LHCN-M2 (cell line): ENCODE measurements around the gene PSMC5. TPM values are rescaled to one million over a fixed set of nuclear protein-coding genes. Genes with fewer than 3 reads are reported as not detected.

Experiments
- DNase-seq: peaks from one replicate; pipeline ENCODE4 v3.0.0-alpha.2; 2012; ENCODE audit warnings: low read depth
- total RNA-seq: library from RNA; depleted of rRNA; stranded (reverse); fragments of >200 nt; gene quantifications from 2 replicates; pipeline ENCODE4 v1.2.3, GENCODE V29; 2014

PSMC5 gene
- total RNA-seq, 1 experiment from 2014 or later, result 71.6 TPM

DNA sequence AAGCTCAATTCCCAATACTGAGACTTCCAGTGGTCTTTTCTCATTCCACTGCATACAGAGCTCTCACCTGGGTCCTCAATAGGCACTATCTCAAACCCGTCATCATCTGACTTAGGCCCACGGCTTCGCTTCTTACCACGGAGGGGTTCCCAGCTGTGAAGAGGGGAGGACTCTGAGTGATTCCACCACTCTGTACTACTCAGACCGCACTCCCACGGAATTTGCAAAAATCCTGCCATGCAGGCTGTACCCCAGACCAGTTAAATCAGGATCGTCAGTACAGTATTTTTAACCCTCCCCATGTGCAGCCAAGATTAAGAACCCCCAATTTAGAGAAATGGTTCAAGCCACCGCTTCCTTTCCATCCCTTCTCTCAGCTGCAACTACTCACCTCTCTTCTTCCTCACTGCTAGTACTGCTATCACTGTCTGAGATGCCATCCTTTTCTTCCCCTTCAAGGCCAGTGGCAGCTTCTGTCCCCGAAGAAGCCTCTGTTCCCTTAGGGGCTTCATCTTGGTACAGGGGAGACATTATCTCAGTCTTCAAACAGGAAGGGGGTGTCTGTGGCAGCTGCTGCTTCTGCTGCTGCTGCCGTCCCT, 6.2 kb upstream of the PSMC5 start:
- no peak for DNase-seq

DNA sequence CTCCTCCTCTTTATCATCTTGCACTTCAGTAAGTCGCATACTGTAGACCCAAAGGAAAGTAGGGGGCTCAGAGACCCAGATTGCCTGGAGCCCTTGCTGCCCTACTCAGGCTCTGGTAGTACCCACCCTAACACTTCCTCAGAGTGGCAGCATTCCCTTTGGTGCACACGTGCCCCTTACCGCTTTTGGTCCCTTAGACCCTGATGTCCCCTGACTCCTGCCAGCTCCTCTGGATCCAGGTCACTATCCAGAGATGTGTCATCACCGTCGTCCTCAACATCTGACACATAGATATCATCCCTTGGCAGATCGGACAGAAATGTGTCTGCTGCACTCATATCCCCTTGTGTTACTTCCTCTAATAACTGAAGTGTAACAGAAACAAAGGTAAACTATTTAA, 5.4 kb upstream of the PSMC5 start:
- no peak for DNase-seq

DNA sequence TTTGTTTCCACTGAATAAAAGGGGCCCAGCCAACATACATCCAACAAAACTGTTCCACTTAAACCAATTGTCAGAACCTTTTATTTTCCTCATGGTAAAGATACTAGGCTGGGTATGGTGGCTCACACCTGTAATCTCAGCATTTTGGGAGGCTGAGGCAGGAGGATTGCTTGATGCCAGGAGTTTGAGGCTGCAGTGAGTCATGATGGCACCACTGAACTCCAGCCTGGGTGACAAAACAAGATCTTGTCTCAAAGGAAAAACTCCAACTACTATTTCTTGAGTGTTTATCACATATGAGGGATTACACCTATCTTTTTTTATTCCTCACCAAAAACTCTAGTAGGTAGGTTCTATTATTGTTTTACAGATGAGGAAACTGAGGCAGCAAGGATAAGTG, 4.7 kb upstream of the PSMC5 start:
- no peak for DNase-seq

DNA sequence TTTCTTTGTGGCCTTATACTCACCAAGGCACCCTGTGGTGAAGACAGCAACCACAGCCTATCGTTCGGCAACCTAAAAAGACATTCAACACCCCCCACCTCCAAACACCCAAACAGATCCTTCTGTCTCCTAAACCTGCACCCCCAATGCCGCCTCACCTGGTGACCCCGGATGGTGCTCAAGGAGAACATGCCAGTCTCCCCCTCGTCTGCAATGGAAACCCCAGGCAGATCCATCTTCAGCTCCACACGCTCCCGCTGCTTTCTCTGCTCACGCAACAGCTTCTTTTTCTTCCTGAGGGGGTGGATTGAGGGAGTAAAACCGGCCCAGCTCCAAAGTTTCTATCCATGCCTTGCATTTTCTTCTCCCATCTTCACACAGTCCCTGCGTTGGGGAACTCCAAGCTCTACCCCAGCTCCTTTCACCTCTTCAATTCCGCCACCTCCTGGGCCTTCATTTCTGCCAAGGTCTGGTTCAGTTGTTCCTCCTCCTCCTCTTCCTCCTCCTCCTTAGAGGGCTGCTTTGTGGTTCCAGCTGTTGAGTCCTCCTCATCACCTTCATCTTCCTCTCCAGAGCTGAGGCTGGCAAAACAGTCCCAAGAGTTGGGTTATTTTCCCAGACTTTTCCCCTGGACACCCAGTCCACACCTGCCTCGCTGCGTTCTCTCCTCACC, 3.4 kb upstream of the PSMC5 start:
- DNase-seq, result no peak

DNA sequence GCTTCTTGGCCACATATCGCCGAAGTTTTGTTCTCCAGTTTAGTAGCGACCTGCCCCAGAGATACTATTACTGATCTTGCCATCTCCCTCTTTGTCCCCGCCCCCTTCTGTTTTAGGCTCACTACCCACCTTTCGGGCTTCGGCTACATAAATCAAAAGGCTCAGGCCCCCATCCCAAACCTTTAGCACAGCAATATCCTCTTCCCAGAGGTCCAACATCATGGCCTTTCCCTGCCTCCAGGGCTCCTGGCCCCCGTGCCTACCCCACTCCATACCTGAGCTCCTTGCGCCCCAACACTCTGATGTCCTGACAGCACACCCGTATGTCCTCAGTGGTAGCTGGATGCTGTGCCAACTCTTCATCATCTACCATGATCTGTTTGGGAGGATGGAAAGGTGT, 2.9 kb upstream of the PSMC5 start:
- no peak for DNase-seq

DNA sequence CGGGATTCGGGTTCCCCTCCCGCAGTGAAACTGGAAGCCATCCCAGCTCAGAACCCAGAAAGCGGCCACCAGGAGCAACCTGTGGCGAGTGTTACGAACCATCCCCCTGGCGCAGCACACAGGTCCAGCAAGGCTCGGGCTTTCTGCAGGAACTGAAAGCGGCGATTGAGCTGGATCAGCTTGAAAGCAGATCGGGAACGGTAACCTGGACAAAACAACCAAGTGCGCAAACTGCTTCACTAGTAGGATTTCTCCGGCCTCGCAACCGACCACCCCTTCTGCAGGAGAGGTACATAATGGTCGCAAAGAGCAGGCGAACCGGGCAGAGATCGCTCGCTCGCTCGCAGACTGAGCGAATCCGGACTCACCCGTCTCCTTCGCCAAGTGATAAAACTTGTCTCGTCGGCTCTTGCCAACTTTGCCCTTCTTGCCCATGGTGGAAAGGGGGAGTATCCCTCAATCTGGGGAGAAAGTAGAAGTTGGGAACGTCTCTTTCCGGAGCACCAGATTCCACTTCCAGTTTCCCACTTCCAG, 696 bp upstream of the PSMC5 start:
- peak; percentile 15 for DNase-seq

DNA sequence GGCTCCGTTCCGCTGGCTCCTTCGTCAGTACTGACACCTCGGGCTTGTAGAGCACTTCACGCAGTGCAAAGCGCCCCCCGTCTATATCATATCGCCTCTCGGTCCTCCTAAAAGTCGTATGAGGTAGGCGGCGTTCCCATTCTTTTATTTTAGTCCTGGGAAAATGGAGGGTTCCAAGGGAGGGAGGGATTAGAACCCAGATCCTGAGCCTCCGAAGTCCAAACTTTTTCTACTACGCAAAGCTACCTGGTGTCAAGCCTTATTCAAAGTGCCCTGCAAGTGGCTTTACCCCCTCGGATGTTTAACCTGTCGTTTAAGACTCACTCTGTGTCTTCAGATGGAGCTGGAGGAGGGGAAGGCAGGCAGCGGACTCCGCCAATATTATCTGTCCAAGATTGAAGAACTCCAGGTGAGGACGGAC, 580 bp downstream of the PSMC5 start:
- no peak for DNase-seq

DNA sequence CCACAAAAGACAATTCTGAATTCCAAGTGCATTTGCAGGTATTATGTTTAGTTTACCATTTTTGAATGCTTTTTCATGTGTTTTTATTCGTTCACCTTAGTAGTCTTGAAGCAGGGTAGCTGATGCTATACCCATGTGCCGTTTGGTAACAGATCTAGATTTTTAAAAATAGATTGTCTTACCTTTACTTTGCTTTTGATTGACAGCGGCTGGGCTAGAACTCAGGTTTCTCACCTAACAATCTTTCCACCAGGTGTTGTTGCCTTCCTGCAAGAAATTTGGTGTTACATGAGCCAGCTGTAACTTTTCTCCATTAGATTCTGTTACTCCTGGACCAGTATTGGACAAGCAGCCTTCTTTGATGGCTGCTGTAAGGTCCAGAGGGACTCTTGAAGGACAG, 1.7 kb downstream of the PSMC5 start:
- no peak for DNase-seq

DNA sequence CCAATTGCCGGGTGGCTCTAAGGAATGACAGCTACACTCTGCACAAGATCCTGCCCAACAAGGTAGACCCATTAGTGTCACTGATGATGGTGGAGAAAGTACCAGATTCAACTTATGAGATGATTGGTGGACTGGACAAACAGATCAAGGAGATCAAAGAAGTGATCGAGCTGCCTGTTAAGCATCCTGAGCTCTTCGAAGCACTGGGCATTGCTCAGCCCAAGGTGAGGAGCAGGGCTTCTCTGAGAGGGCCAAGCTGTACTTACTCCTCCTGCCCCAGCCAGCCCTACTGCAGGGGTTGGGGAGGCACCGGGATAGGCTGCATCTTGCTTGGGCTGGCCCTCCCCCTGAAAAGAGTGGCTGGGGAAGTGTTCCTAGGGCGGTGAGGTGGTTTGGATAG, 3.0 kb downstream of the PSMC5 start:
- DNase-seq, result no peak

DNA sequence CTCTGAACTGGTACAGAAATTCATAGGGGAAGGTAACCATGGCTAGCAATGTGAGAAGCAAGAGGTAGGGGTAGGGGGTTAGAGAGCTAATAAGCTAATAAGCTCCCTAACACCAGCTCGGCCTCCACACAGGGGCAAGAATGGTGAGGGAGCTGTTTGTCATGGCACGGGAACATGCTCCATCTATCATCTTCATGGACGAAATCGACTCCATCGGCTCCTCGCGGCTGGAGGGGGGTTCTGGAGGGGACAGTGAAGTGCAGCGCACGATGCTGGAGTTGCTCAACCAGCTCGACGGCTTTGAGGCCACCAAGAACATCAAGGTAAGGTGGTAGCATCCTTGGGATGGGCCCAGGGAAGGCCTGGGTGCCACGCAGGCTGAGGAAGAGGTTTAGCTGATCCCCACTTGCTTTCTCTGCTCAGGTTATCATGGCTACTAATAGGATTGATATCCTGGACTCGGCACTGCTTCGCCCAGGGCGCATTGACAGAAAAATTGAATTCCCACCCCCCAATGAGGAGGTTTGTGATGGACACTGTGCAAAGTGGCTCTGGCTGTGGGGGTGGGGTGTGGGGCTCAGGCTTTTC, 3.8 kb downstream of the PSMC5 start:
- DNase-seq, result no peak

DNA sequence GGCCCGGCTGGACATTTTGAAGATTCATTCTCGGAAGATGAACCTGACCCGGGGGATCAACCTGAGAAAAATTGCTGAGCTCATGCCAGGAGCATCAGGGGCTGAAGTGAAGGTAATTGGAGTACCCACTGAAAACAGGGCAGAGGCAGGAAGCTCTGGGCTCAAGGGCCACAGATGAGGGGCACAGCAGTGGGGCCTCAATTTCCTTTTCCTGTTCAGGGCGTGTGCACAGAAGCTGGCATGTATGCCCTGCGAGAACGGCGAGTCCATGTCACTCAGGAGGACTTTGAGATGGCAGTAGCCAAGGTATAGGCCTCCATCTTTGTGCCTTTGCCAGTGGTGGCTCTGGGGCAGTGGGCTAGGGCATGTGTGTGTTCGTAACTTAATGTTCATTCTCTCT, 4.3 kb downstream of the PSMC5 start:
- DNase-seq, result no peak

DNA sequence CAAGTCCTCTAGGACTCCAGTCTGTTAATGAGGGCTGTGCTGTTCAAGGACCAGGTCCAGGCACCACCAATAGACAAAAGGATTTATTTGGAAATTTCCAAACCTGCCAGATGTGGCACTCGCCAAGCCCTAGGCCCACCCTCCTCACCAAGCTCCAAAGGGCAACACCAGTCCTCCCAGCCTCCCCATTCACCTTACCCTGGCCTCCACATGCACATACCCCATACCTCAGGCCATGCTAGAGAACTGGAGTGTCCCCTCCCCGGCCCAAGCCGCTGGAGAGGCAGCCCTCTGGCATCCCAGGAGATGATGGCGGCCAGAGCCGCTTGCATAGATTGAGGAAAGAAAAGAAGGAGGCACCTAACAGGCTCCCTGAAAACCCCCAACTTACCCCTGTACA, 4.8 kb downstream of the PSMC5 start:
- no peak for DNase-seq

DNA sequence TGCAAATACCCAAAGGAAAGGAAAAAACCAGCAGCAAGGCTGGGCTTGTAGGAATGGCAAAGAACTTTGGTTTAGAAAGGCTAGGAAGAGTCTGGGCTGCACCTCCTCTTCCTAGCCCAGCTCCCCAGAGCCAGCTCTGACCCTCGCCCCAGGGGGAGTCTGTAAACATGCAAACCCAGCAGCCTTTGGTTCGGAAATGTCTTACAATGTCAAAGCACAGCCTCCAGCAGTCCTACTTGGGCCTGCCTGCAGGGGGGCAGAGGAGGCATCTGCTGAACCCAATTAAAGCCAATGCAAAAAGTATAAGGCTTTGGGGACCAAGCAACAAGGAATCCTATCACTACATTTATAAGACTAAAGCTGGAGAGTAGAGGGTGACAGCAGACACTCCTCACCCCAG, 5.2 kb downstream of the PSMC5 start:
- no peak for DNase-seq

DNA sequence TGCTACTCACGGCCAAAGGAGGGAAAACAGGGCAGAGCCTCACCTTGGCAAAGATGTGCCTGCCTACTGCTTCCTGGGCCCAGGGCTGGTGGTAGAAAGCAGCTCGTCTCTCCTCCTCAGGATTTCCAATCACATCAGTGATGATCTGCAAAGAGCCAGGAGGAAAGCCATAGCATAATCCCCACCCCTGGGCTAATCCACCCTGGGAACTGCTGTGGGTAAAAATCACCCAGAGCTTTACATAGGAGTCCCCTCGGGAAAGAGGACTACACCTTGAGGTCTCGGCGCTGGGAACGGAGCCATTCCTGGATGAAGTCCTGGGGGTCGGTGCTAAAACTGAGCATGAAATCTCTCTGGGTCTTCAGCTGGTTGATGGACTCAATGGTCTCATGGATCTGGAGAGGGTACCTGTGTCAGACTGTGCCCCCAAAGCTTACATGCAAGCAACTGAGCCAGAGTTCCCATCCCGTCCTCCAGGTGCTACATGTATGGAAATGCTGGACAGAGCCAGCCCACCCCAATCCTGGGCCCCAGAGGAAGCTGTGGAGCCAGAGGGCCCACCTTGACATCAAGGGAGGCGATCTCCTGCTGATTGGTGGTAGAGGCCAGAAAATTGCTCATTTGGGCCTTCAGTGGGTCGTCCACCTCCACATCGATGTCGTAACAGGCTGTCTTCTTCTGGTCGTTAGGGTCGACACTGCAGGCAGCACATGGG, 6.0 kb downstream of the PSMC5 start:
- no peak for DNase-seq

DNA sequence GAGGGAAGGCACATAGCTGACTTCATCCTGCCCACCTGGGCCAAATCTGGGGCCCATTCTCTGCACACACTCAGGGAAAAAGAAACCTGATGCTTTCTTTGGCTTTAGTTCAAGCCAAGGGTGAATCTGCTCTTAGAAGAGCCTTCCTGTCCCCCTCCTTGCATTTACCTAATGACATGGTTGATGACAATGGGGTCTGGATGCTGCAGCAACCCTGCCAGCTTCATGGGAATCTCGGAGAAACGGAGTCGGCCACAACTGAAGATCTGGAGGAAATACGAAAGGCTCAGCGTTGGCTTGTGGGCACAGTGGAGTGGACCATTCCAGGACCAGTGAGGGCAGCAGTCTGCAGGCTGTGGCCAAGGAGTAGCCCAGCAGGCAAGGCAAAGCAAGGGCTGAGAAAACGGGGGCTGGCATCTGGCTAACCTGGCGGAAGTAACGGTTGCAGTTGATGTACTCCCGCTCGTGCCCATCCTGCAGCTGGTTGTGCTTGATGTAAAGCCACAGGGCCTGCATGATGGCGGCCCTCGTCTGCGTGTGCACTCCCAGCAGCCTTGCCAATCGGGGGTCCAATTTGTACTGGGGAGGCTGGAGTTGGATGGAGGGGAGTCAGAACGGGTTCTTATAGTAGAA, 6.6 kb downstream of the PSMC5 start:
- no peak for DNase-seq

DNA sequence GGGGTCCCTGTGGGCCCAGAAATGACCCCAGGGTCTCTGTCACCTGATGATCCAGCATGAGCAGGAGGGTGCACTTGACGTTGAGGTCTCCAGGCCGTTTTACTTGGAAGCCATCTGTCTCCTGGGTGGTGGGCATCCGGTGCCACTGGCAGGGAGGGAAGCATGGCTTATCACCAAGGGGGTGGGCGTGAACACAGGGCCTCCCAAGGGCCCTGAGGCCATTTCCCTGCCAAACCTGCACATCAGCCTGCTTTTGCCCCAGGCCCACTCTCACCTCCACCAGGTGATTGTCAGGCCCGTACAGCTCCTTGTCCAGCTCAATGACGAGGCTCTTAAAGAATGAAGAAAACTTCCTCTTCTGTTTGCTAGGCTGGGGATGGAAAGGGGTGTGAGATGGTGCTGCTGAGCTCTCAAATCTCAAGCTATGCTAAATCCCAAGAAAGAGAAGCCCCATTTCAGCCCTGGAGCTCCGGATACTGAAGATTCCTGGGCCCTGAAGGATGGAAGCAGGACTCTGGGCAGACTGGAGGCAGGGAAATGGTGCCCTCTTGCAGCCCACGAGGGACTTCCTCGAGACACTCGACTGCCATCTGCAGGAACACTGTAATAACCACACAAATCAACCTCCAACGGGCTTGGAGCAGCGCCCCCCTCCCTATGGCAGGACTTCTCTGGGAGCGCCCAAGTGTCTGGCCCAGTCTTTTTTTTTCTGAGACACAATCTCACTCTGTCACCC, 7.4 kb downstream of the PSMC5 start:
- peak; percentile 88 for DNase-seq

DNA sequence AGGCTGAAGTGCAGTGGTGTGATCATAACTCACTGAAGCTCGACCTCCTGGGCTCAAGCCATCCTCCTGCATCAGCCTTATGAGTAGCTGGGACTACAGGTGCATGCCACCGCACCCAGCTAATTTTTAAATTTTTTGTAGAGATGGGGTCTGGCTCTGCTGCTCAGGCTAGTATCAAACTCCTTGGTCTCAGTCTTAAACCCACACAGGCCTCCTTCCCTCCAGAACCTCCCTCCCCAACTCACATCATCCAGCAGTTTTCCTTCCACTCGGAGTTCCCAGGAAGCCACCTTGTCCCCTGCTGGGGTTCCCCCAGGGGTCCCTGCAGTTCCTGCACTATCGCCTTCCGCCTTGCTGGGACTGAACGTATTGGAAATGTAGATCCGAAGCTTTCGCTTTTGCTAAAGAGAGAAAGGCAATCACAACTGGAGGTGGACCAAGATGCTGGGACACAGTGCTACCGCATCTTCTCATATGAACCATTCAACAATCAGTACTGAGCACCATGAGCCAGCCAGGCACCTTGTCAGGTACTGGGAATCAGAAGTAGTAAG, 8.0 kb downstream of the PSMC5 start:
- no peak for DNase-seq

DNA sequence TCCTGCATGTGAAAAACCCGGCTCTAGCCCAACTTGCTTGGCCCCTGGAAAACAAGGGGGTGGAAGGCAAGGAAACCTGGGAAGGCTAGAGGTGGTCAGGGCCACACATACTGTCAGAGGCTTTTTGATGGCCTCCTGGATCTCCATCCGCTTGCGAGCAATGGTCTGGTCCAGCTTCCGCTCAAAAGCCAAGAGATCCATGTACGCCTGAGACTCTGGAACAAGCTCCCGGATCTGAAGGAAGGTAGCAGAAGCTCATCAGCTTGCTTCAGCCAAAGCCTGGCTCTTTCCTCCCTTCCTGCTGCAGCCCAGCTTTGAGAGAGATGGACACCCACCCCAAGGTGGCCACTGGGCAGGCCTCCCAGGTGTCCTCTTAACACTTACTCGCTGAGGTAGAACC, 9.6 kb downstream of the PSMC5 start:
- DNase-seq, result no peak

DNA sequence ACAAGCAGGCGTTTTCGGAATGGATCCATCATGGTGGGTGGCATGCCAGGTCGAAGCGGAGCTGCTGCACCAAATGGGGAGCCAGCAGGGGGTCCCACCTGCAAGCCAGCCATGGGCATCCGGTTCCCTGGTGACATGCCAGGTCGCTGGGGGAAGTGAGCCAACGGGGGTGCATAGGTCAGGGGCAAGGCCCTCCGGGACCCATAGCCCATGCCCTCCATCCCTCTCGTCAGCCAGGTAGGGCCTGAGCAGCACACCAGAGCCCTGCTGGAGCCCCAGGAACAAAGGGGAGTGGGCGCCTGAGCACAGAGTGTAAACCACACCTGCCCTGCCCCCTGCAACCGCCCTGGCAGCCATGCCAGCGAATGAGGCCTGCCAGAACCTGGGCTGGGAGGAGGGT, 10.2 kb downstream of the PSMC5 start:
- DNase-seq, result no peak

DNA sequence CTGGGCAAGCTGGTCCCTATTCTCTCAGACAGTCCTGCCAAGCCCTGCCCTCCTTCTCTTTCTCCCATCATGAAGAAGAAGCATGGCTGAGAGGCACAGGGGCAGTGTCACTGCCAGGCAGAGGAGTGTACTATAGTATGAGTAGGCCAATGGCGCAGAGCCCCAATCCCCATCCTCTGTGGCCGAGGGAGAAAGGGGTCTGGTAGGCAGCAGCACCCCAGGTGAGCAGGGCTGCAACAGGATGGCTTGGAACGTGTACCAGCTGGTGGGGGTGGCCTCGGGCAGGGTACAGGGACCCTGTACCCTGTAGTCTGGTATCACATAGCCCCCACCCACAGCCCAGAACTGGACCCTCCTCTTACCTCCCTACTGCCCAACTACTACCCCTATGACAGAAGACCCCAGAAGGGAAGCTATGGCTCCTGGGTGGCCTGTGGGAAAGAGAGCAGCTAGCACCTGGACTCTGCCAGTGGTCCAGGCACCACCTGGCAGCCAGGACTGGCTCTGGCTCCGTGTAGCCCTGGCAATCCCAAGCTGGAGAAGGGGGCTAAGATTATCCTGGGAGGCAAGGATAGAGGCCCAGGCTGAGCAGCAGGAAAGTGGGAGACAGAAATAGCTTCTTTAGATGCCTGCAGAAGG, 10.8 kb downstream of the PSMC5 start:
- no peak for DNase-seq
